Measurements from ENCODE around the gene MVD.

GRCh38 chr16:88659160-88659559 lies 3.7 kb downstream of the MVD start:
- TF ChIP-seq CTCF (conservative IDR thresholded peaks at IDR 0.05; ENCODE audit: low read depth, low read length) (no peak), EZH2 (IDR thresholded peaks at IDR 0.05; ENCODE audit: low read length, unreplicated experiment) (no peak), EZH2phosphoT487 (IDR thresholded peaks at IDR 0.05; ENCODE audit: borderline replicate concordance, low read length) (no peak)
